A204.1 (cell line): ENCODE data around the gene YY1.
"Not testable (repeated sequence)": the region's sequence is repeated elsewhere in the genome, so short reads cannot be mapped to it uniquely, and the experiment has no call there.

Experiments used
- FAIRE-seq: peaks from 2 replicates; lab custom pipeline; 2012; peaks lifted over from hg19 to GRCh38; lab: Jason Lieb, UNC

YY1 gene

GRCh38 chr14:100285021-100285912 lies 46.3 kb downstream of the YY1 start:
- FAIRE-seq: no peak

- FAIRE-seq: no peak
Observed at GRCh38 chr14:100285913-100286400, 47.0 kb downstream of the YY1 start.

- no peak for FAIRE-seq
Observed at GRCh38 chr14:100286484-100287191, 47.7 kb downstream of the YY1 start.

GRCh38 chr14:100287202-100287997 lies 48.5 kb downstream of the YY1 start:
- FAIRE-seq: no peak

GRCh38 chr14:100287998-100288295 lies 49.0 kb downstream of the YY1 start:
- not testable (repeated sequence) for FAIRE-seq

GRCh38 chr14:100288382-100289185 lies 49.6 kb downstream of the YY1 start:
- no peak for FAIRE-seq

GRCh38 chr14:100289916-100290606 lies 51.1 kb downstream of the YY1 start:
- no peak for FAIRE-seq

GRCh38 chr14:100290607-100291304 lies 51.8 kb downstream of the YY1 start:
- FAIRE-seq: no peak

- no peak for FAIRE-seq
Observed at GRCh38 chr14:100291305-100292075, 52.5 kb downstream of the YY1 start.

GRCh38 chr14:100292301-100292775 lies 53.4 kb downstream of the YY1 start:
- no peak for FAIRE-seq

- no peak for FAIRE-seq
Observed at GRCh38 chr14:100292776-100293461, 54.0 kb downstream of the YY1 start.

- FAIRE-seq: no peak
Observed at GRCh38 chr14:100293497-100294212, 54.7 kb downstream of the YY1 start.

GRCh38 chr14:100294213-100294962 lies 55.4 kb downstream of the YY1 start:
- FAIRE-seq: no peak

GRCh38 chr14:100294963-100295330 lies 56.0 kb downstream of the YY1 start:
- FAIRE-seq: no peak

- no peak for FAIRE-seq
Observed at GRCh38 chr14:100295376-100296105, 56.6 kb downstream of the YY1 start.

- FAIRE-seq: no peak
Observed at GRCh38 chr14:100296106-100296651, 57.2 kb downstream of the YY1 start.

GRCh38 chr14:100296729-100297128 lies 57.8 kb downstream of the YY1 start:
- not testable (repeated sequence) for FAIRE-seq
